ENCODE data around the gene KLK4. TPM values are rescaled to one million over a fixed set of nuclear protein-coding genes. Genes with fewer than 3 reads are reported as not detected.

The KLK4 gene
- total RNA-seq, 1 donor from 2014 or later, result not detected

DNA sequence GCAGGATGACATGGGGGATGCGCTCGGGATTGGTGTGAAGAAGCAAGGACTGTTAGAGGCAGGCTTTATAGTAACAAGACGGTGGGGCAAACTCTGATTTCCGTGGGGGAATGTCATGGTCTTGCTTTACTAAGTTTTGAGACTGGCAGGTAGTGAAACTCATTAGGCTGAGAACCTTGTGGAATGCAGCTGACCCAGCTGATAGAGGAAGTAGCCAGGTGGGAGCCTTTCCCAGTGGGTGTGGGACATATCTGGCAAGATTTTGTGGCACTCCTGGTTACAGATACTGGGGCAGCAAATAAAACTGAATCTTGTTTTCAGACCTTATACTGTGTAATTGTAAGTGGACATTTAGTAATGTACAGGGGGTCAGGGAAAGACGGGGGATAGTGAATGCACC, 31.0 kb downstream of the KLK4 start:
- no peak for DNase-seq (ENCODE audit: low read depth in 2 of 2)

DNA sequence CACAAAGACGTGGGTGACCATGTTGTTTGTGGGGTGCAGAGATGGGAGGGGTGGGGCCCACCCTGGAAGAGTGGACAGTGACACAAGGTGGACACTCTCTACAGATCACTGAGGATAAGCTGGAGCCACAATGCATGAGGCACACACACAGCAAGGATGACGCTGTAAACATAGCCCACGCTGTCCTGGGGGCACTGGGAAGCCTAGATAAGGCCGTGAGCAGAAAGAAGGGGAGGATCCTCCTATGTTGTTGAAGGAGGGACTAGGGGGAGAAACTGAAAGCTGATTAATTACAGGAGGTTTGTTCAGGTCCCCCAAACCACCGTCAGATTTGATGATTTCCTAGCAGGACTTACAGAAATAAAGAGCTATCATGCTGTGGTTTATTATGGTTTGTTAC, 32.3 kb downstream of the KLK4 start:
- no peak for DNase-seq (ENCODE audit: low read depth in 2 of 2)

- DNase-seq (ENCODE audit: low read depth in 2 of 2), result no peak
Observed at GRCh38 chr19:50877338-50877737, 33.9 kb downstream of the KLK4 start.

- no peak for DNase-seq (ENCODE audit: low read depth in 2 of 2)
Observed at GRCh38 chr19:50876456-50876855, 34.7 kb downstream of the KLK4 start.

DNA sequence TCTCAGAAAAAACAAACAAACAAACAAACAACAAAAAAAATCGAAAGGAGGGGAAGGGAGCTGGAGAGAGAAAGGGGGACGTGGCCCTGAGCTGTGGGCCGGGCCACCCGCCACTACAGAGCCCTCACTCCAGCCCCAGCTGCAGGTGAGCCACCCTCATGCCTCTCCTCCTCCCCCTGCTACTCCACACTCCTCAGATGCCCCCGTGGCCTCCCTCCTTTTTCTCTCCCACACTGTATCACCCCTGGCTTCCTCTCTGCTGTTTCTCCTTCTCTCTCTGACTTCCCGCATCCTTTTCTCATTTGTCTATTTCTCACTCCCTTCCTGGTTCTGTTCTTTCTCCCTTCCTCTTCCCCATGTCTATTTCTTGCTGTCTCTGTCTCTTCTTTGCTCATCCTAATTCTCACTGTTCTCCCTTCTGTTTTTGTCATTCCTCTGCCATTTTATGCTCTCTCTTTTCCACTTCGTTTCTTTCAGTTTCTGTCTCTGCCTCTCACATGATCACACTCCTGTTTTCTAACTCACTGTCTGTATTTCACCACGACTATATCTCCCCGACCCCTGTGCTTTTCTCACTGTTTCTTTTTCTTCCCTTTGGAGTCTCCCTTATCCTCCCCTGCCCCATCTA, 35.3 kb downstream of the KLK4 start:
- no peak for DNase-seq (ENCODE audit: low read depth in 2 of 2)

DNA sequence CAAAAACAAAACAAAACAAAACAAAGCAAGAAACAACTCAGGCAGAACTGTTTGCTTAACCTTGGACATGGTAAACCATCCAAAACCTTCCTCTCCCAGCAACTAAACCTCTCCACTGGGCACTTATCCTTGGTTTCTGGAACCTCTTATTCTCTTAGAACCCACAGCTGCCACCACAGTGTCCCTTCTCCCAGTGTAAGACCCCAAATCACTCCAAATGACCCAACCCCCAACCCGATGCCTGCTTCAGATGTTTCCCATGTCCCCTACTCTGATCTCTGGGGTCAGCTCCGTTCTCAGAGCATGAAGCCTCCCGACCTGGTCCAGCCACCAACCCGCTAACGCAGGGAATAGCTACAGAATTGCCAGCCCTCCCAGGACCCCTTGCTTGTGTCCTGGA, 37.0 kb downstream of the KLK4 start:
- DNase-seq (ENCODE audit: low read depth in 2 of 2), result no peak

GRCh38 chr19:50873056-50873455, 38.1 kb downstream of the KLK4 start, which contains the start of gene KLK2:
Gene KLK2 (plus strand): TSS chr19:50873439. CDS start chr19:50873474, 35 bp downstream.
- no peak for DNase-seq (ENCODE audit: low read depth in 2 of 2)

DNA sequence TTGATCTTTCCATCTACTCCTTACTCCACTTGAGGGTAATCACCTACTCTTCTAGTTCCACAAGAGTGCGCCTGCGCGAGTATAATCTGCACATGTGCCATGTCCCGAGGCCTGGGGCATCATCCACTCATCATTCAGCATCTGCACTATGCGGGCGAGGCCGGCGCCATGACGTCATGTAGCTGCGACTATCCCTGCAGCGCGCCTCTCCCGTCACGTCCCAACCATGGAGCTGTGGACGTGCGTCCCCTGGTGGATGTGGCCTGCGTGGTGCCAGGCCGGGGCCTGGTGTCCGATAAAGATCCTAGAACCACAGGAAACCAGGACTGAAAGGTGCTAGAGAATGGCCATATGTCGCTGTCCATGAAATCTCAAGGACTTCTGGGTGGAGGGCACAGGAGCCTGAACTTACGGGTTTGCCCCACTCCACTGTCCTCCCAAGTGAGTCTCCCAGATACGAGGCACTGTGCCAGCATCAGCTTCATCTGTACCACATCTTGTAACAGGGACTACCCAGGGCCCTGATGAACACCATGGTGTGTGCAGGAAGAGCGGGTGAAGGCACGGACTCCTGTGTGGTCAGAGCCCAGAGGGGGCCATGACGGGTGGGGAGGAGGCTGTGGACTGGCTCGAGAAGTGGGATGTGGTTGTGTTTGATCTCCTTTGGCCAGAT, 40.6 kb downstream of the KLK4 start:
- peak in 1 of 2 donors; percentile 23 for DNase-seq (ENCODE audit: low read depth in 2 of 2)

DNA sequence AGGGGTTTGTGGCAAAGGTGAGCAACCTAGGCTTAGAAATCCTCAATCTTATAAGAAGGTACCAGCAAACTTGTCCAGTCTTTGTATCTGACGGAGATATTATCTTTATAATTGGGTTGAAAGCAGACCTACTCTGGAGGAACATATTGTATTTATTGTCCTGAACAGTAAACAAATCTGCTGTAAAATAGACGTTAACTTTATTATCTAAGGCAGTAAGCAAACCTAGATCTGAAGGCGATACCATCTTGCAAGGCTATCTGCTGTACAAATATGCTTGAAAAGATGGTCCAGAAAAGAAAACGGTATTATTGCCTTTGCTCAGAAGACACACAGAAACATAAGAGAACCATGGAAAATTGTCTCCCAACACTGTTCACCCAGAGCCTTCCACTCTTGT, 41.7 kb downstream of the KLK4 start:
- no peak for DNase-seq (ENCODE audit: low read depth in 2 of 2)

DNA sequence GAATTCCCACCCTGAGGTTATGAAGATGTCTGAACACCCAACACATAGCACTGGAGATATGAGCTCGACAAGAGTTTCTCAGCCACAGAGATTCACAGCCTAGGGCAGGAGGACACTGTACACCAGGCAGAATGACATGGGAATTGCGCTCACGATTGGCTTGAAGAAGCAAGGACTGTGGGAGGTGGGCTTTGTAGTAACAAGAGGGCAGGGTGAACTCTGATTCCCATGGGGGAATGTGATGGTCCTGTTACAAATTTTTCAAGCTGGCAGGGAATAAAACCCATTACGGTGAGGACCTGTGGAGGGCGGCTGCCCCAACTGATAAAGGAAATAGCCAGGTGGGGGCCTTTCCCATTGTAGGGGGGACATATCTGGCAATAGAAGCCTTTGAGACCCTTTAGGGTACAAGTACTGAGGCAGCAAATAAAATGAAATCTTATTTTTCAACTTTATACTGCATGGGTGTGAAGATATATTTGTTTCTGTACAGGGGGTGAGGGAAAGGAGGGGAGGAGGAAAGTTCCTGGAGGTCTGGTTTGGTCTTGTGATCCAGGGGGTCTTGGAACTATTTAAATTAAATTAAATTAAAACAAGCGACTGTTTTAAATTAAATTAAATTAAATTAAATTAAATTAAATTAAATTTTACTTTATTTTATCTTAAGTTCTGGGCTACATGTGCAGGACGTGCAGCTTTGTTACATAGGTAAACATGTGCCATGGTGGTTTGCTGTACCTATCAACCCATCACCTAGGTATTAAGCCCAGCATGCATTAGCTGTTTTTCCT, 49.5 kb downstream of the KLK4 start:
- DNase-seq (ENCODE audit: low read depth in 2 of 2), result no peak

DNA sequence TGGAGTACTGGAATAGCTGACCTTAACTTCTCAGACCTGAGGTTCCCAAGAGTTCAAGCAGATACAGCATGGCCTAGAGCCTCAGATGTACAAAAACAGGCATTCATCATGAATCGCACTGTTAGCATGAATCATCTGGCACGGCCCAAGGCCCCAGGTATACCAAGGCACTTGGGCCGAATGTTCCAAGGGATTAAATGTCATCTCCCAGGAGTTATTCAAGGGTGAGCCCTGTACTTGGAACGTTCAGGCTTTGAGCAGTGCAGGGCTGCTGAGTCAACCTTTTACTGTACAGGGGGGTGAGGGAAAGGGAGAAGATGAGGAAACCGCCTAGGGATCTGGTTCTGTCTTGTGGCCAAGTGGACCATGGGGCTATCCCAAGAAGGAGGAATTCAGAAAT, 50.2 kb downstream of the KLK4 start:
- no peak for DNase-seq (ENCODE audit: low read depth in 2 of 2)

GRCh38 chr19:50859849-50860248, 51.3 kb downstream of the KLK4 start:
- DNase-seq (ENCODE audit: low read depth in 2 of 2), result no peak

DNA sequence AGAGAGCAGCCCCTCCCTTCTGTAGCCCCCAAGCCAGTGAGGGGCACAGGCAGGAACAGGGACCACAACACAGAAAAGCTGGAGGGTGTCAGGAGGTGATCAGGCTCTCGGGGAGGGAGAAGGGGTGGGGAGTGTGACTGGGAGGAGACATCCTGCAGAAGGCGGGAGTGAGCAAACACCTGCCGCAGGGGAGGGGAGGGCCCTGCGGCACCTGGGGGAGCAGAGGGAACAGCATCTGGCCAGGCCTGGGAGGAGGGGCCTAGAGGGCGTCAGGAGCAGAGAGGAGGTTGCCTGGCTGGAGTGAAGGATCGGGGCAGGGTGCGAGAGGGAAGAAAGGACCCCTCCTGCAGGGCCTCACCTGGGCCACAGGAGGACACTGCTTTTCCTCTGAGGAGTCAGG, 52.3 kb downstream of the KLK4 start:
- no peak for DNase-seq (ENCODE audit: low read depth in 2 of 2)

DNA sequence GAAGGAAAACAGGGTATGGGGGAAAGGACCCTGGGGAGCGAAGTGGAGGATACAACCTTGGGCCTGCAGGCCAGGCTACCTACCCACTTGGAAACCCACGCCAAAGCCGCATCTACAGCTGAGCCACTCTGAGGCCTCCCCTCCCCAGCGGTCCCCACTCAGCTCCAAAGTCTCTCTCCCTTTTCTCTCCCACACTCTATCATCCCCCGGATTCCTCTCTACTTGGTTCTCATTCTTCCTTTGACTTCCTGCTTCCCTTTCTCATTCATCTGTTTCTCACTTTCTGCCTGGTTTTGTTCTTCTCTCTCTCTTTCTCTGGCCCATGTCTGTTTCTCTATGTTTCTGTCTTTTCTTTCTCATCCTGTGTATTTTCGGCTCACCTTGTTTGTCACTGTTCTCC, 53.8 kb downstream of the KLK4 start:
- DNase-seq (ENCODE audit: low read depth in 2 of 2), result no peak

Other genes with a start within 250 kb of the KLK4 start
- gene SHANK1, start 191.6 kb downstream of the KLK4 start, total RNA-seq, result under 0.01 and 0.13 TPM in 2 replicates
- gene CLEC11A, start 188.0 kb downstream of the KLK4 start, total RNA-seq, result 1.3 and 2.1 TPM in 2 replicates
- gene GPR32, start 140.9 kb downstream of the KLK4 start, total RNA-seq, result not detected in 2 replicates
- gene ACP4, start 121.0 kb downstream of the KLK4 start, total RNA-seq, result not detected in 2 replicates
- not detected in 2 replicates for gene KLK1, start 87.6 kb downstream of the KLK4 start, total RNA-seq
- gene KLK15, start 77.8 kb downstream of the KLK4 start, total RNA-seq, result not detected in 2 replicates
- gene KLK3, start 56.5 kb downstream of the KLK4 start, total RNA-seq, result not detected in 2 replicates
- gene KLK2, start 38.0 kb downstream of the KLK4 start, total RNA-seq, result not detected in 2 replicates
- not detected in 2 replicates for gene KLK5, start 41.6 kb upstream of the KLK4 start, total RNA-seq
- gene KLK6, start 58.2 kb upstream of the KLK4 start, total RNA-seq, result not detected in 2 replicates
- not detected in 2 replicates for gene KLK7, start 72.5 kb upstream of the KLK4 start, total RNA-seq
- not detected in 2 replicates for gene KLK8, start 90.2 kb upstream of the KLK4 start, total RNA-seq
- 0.13 TPM in 1 of 2 replicates, not detected in the other for gene KLK10, start 108.3 kb upstream of the KLK4 start, total RNA-seq
- gene KLK11, start 115.2 kb upstream of the KLK4 start, total RNA-seq, result not detected in 2 replicates
- not detected in 2 replicates for gene KLK12, start 123.6 kb upstream of the KLK4 start, total RNA-seq
- not detected in 2 replicates for gene KLK13, start 153.7 kb upstream of the KLK4 start, total RNA-seq
- not detected in 2 replicates for gene KLK14, start 171.5 kb upstream of the KLK4 start, total RNA-seq
- gene CTU1, start 197.0 kb upstream of the KLK4 start, total RNA-seq, result 4.0 and 5.4 TPM in 2 replicates
- 0.26 and 0.38 TPM in 2 replicates for gene SIGLEC9, start 213.5 kb upstream of the KLK4 start, total RNA-seq
- gene SIGLEC7, start 230.9 kb upstream of the KLK4 start, total RNA-seq, result under 0.01 TPM in 1 of 2 replicates, not detected in the other

Measured in dermis microvascular lymphatic vessel endothelial cell (primary cell).